ENCODE measurements around the gene ARHGAP1.

ARHGAP1 gene

DNA sequence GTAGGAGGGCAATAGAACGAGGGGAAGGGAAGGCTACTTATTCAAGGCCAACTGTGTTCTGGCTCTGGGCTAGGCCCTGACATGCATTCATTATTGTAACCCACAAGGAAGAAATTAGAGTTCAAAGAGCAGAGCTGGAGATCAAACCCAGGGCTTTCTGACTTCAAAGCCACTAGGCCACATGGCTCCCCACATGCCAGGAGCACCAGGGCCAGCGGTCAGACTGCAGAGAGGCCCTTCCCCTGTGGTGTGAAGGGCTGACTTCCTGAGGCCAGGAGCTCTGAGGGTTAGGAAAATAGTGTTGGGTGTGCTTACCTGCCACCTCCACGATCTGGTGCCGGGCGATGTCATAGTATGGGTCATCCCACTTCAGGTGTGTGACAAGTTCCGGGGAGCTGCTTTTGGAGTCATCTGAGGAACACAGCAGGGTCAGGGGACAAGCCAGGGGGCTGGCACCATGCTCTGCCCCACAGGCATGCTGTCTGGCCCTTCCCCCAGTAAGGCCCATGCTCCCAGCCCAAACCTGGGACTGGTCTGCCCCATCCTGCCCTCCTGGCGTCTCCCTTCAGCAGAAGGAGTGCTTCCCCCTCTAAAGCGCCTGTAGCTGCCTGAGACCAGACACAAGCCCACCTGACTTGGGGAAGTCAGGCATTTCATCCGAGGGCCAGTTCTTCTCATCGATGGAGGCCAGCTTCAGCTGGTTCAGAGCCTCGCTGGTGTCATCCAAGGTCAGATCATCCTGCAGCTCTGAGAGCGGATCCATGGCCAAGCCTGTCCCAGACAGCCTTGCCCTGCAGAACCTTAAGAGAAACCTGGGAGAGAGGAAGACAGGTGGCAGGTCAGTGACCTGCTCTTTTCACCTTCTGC lies 4.8 kb downstream of the ARHGAP1 start:
- DNase-seq (ENCODE audit: insufficient read length, low spot score) (no peak), FAIRE-seq (no peak)
- no peak for TF ChIP-seq POLR2A (IDR thresholded peaks at IDR 0.05; ENCODE audit: low read depth, low read length)

DNA sequence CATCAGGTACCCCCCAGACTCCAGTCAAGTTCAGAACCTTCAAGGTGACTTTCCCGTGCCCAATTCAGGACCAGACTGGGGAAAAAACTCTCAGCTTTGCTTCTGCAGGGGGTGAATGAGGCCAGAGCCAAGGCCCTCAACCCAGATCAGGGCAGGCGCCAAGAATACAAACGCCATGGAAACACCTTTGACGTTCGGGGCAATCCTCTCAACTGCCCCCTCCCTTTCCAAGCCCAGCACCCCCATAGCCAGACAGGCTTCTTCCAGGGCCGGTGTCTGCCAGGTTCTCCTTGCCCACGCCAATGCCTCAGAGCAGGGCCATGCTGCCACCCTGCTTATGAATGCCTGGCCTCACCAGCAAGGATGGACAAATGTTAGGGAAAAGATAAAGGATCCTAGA lies 5.8 kb downstream of the ARHGAP1 start:
- FAIRE-seq: no peak
- DNase-seq (ENCODE audit: insufficient read length, low spot score): no peak

DNA sequence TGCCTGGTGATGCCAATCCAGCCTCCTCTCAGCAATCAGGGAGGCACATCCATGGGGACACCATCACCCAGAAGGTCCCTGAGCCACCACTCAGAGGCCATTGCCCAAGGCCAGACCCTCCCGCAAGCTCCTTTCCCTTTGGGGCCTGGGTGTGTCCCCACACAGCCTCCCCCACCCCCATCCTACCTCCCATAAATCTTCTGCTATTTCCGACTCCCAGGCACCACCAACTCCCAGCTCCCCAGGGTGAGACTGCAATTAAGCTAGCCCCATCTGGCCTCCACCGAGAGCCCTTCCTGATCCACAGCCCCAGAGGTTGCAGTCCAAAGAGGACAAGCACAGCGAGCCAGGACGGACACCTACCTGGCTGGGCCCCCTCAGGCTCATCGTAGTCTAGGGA lies 6.3 kb downstream of the ARHGAP1 start:
- no peak for DNase-seq (ENCODE audit: insufficient read length, low spot score)
- no peak for TF ChIP-seq POLR2A (IDR thresholded peaks at IDR 0.05; ENCODE audit: low read depth, low read length)
- FAIRE-seq: no peak

More for the DNA sequence above, 5.8 kb downstream of the ARHGAP1 start:
- TF ChIP-seq POLR2A (IDR thresholded peaks at IDR 0.05; ENCODE audit: low read depth, low read length): no peak

- no peak for TF ChIP-seq POLR2A (IDR thresholded peaks at IDR 0.05; ENCODE audit: low read depth, low read length)
- DNase-seq (ENCODE audit: insufficient read length, low spot score): no peak
- no peak for FAIRE-seq
Measured at GRCh38 chr11:46693597-46694012, 6.8 kb downstream of the ARHGAP1 start.

GRCh38 chr11:46692450-46692849 lies 8.0 kb downstream of the ARHGAP1 start:
- no peak for DNase-seq (ENCODE audit: insufficient read length, low spot score)
- FAIRE-seq: no peak
- no peak for TF ChIP-seq POLR2A (IDR thresholded peaks at IDR 0.05; ENCODE audit: low read depth, low read length)

DNA sequence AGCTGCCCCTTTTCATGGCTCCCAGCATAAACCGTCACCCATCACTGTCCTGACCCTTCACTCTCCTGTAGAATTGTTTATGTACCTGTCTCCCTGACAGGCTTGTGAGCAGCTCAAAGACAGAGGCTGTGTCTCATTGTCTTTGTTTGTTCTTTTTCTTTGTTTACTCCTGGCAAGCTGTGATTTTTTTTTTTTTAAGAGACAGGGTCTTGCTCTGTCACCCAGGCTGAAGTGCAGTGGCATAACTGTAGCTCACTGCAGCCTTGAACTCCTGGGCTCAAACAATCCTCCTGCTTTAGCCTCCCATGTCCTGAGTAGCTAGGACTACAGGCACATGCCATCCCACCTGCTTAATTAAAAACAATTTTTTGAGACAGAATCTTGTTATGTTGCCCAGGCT lies 9.7 kb downstream of the ARHGAP1 start:
- DNase-seq (ENCODE audit: insufficient read length, low spot score) (no peak), FAIRE-seq (no peak)
- no peak for TF ChIP-seq POLR2A (IDR thresholded peaks at IDR 0.05; ENCODE audit: low read depth, low read length)

- TF ChIP-seq POLR2A (IDR thresholded peaks at IDR 0.05; ENCODE audit: low read depth, low read length): no peak
- no peak for FAIRE-seq
- no peak for DNase-seq (ENCODE audit: insufficient read length, low spot score)
Measured at GRCh38 chr11:46686886-46687795, 13.3 kb downstream of the ARHGAP1 start.

DNA sequence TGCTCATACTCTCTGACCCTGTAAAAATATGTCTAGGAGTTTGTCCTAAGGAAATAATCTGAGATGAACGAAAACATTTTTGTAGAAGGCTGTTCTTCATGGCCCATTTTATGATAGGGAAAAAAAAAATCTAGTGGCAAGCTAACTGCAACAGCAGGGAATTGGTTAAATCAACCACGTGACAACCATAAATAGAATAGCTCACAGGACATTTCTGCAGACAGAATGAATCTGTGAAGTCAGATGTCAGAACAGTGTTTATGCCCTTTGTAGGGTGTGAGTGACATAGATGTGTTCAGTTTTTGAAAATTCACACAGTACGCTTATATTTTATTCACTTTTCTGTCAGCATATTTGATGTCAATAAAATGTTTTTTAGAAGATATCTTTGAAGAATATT lies 16.1 kb downstream of the ARHGAP1 start:
- no peak for TF ChIP-seq POLR2A (IDR thresholded peaks at IDR 0.05; ENCODE audit: low read depth, low read length)
- FAIRE-seq: no peak
- no peak for DNase-seq (ENCODE audit: insufficient read length, low spot score)

DNA sequence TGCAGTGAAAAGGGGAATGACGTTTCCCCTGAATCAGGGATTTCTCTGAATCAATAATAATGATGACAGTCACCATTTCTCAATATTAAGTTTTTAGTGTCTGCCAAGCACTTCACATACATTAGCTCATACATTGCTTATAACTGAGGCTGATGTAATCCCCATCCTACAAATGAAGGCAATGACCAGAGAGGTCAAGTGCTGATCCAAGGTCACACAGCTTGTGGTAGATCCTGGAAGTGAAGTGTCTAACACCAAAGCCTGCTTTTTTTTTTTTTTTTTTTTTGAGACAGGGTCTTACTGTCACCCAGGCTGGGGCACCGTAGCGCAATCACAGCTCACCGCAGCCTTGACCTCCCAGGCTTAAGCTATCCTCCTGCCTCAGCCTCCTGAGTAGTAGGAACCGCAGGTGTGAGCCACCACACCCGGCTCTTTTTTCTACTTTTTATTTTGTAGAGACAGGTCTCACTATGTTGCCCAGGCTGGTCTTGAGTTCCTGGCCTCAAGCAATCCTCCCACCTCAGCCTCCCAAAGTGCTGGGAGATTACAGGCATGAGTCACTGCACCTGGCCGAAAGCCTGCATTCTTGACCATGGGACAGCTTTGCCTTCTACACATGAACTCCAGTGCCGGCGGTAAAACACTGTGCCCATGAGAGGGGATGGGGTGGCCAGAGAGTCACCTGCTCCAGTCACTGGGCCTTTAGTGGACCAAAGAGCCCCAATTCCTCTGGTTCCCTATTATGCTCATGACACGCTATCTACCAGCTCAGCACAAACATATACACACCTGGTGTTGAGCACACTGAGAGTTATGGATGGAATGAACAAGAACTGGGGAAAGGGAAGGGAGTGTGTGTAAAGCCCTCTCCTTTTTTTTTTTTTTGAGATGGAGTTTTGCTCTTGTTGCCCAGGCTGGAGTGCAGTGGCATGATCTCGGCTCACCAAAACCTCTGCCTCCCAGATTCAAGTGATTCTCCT lies 17.4 kb downstream of the ARHGAP1 start:
- DNase-seq (ENCODE audit: insufficient read length, low spot score): no peak
- no peak for TF ChIP-seq POLR2A (IDR thresholded peaks at IDR 0.05; ENCODE audit: low read depth, low read length)
- FAIRE-seq: no peak

DNA sequence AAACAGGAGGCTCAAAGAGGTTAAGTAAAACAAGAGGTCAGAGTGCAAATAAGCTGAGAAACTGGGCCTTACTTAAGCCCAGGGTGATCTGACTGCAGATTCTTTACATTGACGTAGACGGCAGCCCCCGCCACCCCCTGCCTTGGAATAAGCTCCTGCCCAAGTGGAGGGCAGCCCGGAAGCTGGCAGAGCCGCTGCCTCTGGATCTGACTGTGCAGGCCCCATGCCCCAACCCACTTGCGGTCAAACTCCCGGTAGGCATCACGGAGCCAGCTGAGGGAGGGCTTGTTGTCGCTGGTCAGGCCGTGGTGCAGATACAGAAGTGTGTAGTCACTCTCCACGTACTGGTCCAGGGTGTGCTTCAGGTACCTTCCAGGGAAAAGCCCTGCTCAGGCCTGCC lies 18.6 kb downstream of the ARHGAP1 start:
- DNase-seq (ENCODE audit: insufficient read length, low spot score) (no peak), FAIRE-seq (no peak)
- no peak for TF ChIP-seq POLR2A (IDR thresholded peaks at IDR 0.05; ENCODE audit: low read depth, low read length)

DNA sequence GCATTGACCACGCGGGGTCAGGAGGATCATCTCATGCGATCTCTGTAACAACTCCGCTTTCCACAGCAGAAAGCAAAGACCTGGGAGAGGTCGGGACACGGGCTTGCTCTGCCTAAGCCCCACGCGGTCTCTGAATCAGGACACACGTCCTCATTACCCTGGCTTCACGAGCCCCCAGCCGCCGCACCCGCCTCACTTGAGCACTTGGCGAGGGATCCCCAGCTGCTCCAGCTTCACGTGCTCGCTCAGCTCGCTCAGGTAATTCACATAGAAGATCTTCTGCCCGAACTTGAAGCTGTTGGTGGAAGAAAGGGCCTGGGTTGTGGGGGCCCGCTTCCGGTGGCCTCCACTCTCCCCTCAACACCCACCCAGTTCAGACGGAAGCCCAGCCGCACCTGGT lies 19.6 kb downstream of the ARHGAP1 start:
- DNase-seq (ENCODE audit: insufficient read length, low spot score) (no peak), FAIRE-seq (no peak)
- no peak for TF ChIP-seq POLR2A (IDR thresholded peaks at IDR 0.05; ENCODE audit: low read depth, low read length)

GRCh38 chr11:46680164-46680760 lies 20.2 kb downstream of the ARHGAP1 start:
- DNase-seq (ENCODE audit: insufficient read length, low spot score): no peak
- TF ChIP-seq POLR2A (IDR thresholded peaks at IDR 0.05; ENCODE audit: low read depth, low read length): no peak
- no peak for FAIRE-seq

Data from H54 (cell line).